Subcutaneous adipose tissue (tissue), 4 donors: Measurements from ENCODE around the gene DOHH. TPM values are rescaled to one million over a fixed set of nuclear protein-coding genes. Genes with fewer than 3 reads are reported as not detected.

Experiments used
- CTCF ChIP-seq: fragments of 450-650 bp; IDR thresholded peaks from one replicate; pipeline ENCODE4 v1.5.1; 2016; ENCODE audit warnings: low read depth, mild to moderate bottlenecking, control low read depth, antibody characterized with exemption, moderate library complexity
- total RNA-seq, 4 donors: library from RNA; depleted of rRNA; stranded (reverse); fragments of >200 nt; gene quantifications; one replicate each; pipeline ENCODE4 v1.1.0, GENCODE V29; 2016

DOHH gene
- total RNA-seq, result 10 to 100 TPM in 2 of 4 donors, 1 to 10 TPM in 2; 4.9 to 11.9 (median 8.9) TPM

GRCh38 chr19:3500429-3501101 lies at the start of gene DOHH:
Gene DOHH, minus strand, starts transcription at chr19:3500674. Its CDS starts 3,860 bp downstream, at chr19:3496814.
- TF ChIP-seq CTCF, result no peak

- TF ChIP-seq CTCF, result no peak
Observed at GRCh38 chr19:3549816-3550215, 49.3 kb upstream of the DOHH start.

GRCh38 chr19:3548606-3549005 lies 48.1 kb upstream of the DOHH start:
- TF ChIP-seq CTCF, result no peak

- TF ChIP-seq CTCF, result no peak
Observed at GRCh38 chr19:3547767-3548282, 47.4 kb upstream of the DOHH start.

- TF ChIP-seq CTCF, result no peak
Observed at GRCh38 chr19:3547301-3547731, 46.8 kb upstream of the DOHH start.

GRCh38 chr19:3546119-3546518 lies 45.6 kb upstream of the DOHH start:
- no peak for TF ChIP-seq CTCF

GRCh38 chr19:3545669-3546034 lies 45.2 kb upstream of the DOHH start:
- no peak for TF ChIP-seq CTCF
